ENCODE measurements around the gene WHRN.

The WHRN gene

DNA sequence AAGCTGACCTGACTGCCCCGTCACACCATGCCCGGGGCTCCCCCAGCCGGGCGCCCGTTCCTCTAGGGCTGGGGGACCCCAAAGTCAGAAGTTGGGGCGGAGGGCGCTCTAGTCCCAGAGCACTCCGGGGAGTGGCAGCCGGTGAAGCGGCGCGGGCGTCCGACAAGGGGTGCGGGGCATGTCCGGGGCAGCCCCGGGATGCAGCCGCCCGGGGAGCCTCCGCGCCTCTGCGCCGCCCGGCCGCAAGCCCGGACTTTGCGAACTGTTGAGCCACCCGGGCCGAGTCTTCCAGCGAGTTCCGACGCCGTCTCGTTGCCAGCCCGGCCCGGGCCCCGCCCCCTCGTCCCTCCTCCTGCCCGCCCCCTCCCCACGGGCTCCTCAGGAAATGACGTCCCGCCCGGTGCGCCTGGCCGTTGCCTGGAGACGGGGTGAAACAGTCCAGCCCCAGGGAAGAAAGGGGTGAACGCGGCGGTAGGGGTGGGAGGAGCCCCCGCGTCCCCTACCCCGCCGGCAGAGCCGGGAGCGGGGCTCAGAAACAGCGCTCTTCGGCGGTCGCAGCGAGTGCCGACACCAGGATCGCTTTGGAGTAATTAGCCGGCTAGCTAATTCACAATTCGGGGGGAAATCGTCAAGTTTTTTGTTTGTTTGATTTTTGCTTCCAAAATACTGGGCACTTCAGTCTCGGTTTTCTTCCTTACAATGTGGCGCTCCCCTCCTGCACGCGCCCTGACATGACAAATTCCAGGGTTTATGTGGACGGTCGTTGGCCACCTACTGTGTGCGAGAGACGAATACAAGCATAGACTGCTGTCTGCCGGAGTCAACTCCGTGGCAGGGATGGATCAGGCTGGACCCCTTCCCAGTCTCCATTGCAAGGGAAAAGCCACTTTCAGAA lies at the start of gene WHRN:
TSS of gene WHRN (minus strand) at position 287 of the 895 bp plus-strand sequence. CDS start 672 bp downstream, outside the sequence.
- DNase-seq = peak; percentile 55

DNA sequence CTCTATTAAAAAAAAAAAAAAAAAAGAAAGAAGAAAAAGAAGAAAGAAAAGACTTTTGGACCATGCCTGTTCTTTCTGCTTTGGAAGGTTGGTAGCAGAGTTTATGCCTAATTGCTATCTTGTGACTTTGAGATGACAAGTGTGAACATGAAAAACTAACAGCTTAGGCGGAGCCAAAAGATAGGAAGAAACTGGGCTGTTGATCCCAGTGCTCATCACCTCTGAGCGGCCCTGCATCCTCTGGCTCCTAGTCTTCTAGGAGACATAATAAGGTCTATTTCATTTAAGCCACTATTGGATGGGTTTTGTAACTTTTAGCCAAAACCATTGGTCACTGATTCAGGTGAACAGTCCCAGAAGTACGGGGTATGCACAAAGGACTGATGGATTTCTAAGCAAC lies 47.9 kb upstream of the WHRN start:
- no peak for DNase-seq

DNA sequence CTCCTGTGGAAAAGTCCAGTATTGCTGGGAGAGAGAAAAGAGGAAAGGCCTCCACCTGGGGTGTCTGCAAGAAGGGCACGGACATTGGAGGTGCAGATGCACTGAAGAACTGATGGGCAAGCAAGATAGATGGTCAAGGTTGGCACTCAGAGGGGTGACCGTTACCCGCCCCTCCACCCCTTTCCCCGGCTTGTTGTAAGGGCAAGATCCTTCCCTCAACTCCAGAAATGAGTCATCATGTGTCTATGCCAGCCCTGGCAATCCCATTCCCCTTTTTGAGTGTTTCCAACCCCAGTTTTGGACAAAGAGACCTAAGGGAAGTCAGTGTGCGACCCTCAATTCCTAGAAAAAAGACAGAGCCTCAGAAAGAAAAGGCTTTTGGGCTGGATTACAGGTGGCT lies 47.4 kb upstream of the WHRN start:
- no peak for DNase-seq

DNA sequence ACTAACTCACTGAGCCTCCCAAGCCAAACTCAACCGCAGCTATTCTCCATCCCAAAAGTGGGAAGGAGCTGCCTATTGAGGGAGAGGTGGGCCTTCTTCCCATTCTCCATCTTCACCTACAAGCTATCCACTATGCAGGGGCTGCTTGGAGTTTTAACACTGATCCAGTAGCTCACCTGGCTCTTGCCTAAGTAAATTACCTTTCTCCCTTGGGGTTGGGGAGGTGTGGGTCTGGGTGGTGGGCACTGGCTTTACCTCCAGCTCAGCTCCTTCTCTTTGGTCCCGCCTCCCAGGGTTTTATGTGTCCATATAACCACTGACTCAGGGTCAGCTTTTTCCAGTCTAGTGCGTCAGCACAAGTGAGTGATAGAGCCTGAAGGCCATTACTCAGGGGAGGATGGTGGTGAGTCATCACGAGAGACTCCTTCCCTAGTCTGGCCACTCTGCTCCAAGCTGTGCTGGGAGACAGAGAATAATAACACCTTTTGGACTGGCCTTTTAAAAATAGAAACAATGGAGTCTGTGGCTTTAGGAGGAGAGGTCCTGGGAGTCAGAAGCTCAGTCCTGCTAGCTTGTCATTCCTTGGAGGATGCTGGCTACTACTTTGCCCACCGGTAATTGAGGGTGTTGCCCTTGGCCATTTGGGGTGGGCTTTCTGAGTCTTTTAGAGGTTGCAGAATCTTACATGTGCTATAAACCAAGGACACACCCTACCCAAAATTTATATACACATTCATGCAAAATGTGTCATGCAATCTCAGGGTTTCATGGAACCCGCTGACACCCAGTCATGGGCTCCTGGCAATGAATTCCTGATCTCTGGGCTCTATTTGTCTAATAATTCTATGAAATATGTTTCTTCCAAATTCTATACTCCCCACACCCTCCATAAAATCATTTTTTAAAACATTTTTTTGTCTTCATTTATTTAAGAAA lies 46.7 kb upstream of the WHRN start:
- peak; percentile 63 for DNase-seq

DNA sequence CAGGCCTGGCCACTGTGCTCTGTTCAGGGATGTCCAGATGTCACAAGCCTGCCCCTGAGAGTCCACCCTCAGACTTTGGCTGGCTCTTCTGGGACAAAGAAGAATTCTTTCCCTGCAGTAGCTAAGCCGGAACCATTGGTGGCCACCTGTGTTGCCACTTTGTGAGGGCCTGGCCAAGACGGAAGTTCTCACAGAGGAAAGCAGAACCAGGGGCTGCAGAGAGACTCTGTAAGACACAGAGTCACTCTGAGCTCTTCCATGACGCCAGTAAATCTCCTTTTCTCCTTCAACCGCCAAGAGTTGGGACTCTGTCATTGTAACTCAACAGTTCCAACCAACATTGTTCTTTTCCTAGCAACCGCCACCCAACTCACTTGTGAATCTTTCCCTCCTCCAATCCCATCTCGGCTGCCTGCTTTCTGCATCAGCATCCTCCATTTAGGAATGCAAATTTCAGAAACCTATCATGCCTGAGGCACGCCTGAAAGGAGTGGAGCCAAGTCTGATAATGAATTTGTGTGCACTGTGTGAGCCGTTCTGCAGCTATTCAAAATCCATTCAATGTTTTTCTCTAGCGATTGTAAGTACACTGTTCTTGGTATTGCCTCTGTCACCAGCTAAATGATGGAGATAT lies 44.5 kb upstream of the WHRN start:
- DNase-seq = no peak

DNA sequence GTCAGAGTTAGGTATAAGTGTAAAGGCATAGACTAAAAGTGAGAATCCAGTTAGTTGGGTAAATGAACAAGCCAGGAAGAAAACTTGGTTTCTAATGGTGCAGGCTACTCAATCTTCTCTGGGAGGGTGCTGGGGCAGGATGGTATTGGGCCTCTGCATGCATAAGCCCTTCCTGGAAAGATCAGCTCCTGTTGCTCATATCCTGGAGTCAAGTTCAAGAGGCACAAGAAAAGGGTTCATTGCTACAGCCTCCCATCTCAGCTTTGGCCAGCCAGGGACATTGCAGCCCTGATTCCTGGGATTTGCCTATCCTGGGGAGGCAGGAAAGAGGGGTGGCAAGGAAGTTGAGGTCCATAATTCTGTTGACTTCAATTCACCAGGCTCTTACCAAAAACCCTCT lies 41.6 kb upstream of the WHRN start:
- no peak for DNase-seq

DNA sequence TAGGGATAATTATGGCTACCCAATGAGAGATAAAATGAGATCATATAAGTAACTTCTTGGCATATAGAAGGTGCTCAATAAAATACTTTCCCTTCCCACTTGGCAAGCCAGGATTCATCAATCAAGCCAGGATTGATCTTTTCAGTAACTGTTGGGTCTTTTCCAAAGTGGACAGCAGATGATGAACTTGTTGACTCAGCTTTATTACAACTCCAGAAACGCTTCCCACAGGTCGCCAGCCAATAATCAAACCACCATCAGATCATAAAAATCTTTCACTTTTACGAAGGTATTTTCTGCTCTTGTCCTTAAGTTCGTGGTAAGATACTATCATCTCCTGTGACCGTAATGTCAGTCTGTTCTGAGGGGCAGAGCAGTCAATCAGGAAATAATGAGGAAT lies 39.8 kb upstream of the WHRN start:
- no peak for DNase-seq

DNA sequence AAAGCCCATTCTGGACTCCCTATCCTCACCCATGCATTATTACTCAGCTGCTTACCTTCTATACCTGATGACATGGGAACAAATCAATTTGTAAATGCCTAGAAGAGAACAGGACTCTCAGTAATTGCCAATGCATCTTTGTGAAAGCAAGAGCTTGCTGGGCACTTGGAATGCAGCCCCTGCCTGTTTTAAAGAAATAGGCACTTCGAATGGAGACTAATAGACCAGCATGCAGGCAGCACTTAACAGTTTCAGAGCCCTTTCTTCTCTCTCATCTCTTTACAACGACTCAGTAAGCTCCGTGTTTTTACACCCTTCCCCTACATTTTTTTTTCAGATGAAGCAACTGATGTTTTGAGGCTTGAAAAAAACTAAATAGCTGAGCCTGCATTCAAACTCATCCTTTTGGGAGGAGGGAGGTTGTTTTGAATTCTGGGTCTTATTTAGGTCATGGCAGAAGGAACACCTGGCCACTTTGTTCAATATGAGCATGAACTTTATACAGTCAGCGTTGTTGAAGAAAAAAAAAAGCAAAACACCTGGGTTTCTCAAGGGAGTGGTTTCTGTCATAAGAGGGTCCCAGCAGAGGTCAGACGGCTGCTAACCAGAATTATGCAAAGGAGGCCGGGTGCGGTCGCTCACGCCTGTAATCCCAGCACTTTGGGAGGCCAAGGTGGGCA lies 34.6 kb upstream of the WHRN start:
- no peak for DNase-seq

DNA sequence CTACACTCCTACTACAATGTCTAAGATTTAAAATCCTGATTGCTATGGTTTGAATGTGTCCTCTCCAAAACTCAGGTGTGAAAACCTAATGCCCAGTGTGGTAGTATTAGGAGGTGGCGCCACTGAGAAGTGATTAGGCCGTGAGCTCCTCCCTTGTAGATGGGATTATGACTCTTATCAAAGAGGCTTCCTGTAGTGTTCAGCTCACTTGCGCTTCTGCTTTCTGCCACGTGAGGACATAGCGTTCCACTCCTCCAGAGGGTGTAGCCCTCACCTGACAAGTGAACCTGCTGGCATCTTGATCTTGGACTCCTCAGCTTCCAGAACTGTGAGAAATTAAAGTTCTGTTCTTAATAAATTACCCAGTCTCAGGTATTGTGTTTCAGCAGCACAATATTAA lies 33.0 kb upstream of the WHRN start:
- DNase-seq = peak; percentile 48

DNA sequence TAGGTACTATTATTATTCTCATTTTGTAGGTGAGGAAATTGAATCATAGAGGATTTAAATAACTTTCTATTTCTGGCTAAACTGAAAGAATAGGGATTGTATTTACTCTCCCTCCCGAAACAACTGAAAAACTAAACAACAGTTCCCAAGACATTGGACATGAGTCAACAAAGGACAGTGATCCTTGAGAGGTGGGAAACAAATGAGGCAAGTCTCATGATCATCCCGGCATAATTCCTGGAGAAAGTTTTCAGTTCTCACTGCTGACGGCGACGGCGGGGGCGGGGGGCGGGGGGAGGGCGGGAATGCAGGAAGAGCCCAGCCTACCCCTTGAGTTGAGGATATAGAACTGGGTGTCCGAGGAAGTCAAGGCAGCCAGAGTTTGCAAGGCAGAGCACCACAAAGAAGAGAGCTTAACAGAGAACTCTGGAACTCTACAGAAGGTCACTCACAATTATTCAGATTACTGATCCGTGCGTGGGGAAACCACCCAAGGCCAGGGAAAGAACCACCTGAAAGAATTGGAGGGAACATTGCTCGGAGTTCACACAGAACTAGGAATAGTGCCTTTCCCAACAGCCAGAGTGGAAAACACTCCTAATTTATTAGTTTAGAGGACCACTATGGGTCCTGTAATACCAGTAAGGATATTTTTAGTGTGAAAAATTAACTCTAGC lies 27.4 kb upstream of the WHRN start:
- no peak for DNase-seq

DNA sequence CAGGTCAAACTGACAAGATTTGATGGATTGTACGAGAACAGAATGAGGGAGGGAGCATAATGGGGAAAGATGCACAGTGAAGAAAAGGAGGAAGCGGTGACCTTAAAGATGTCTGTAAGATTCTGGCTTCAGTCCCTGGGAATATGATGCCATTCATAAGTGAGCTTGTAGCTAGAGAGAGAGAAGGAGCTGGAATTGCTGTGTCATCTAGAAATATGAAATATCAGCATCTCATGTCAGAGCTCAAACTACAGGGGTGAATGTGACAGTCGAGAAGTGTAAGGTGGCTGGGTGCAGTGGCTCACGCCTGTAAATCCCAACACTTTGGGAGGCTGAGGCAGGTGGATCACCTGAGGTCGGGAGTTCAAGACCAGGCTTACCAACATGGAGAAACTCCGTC lies 24.0 kb upstream of the WHRN start:
- DNase-seq = no peak

DNA sequence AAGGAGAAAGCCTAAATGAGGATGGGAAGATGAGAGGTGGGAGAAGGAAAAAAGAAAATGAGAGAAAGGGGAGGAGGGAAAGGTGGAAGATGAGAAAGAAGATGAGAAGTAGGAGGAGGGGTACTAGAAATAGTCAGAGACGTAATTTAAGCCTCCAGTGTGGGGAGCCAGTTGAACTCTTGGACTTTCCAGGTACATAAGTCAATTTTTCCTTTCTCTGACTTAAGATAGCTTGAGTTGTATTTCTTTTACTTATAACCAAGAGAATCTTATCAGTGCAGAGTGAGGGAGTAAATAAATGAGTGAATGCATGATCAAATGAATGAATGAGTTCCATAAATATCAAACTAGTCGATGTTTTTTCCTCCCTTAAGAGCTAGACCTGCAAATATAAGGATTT lies 21.5 kb upstream of the WHRN start:
- DNase-seq = no peak

DNA sequence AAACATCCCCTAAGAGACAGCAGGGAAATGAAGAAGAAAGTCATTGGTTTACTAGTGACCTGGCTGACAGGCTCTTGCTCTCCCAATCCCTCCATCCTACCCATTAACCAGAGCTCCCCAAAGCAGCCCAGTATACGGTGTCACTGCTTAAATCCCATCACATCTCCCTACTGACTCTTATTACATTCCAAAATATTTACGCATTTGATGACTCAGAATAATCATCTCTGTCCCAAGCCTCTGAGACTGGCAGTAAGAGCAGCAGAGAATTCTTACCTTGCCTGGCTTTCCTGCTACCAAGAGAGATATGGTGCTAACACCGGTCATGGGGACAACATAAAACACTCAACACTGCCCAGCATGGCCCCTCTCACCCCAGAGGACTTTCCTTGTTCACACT lies 20.2 kb upstream of the WHRN start:
- DNase-seq = no peak

DNA sequence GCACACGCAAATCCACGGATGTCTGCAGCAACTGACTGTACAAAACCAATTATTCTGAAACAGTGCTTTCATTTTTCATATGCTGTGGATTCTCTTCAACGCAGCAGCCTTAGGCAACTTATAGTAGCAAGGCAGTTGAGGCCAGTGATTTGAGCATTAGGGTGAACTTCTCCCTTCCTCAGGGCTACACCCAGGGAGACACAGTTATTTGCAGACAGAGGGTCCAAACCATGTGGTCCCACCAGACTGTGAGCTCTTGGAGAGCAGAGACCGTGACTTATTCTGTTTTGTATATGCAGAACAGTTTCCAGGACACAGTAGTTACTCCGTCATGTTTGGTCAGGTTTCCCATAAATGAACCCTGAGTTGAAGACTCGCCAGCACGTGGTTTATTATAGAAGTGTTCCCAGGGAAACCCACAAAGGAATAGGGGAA lies 19.0 kb upstream of the WHRN start:
- DNase-seq = no peak

DNA sequence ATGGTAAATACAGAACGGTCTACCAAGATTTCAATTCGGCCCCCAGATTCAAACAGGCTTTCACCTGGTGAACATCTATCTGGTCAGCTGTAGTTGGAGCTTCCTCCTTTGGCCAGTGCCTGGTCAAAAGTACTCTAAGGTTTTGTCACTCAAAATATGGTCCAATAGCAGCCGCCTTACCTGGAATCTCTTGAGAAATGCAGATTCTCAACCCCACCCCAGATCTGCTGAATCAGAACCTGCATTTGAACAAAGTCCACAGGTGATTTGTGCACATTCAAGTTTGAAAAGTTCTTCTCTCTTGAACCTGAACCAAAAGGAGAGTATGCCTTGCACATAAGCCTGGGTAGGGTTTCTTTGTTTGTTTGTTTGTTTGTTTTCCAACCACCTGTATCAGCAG lies 17.6 kb upstream of the WHRN start:
- no peak for DNase-seq

DNA sequence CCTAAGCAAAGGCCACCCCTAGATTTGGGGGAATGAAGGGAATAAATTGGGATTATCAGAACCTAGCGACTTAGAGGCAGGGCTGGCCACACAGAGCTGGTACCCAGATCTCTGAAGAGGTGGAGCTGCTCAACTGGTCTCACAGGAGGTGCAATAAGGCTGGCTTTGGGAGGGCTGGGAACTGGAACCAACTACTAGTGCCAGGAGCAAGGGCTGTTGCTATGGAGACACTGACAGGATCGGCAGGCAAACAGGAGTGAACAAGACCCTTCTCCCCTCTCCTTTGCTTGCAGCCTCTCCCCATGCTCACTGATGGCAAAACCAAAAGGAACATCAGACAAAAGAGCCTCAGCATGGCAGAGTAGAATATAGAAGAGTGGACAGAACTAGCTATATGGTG lies 17.0 kb upstream of the WHRN start:
- DNase-seq = no peak

DNA sequence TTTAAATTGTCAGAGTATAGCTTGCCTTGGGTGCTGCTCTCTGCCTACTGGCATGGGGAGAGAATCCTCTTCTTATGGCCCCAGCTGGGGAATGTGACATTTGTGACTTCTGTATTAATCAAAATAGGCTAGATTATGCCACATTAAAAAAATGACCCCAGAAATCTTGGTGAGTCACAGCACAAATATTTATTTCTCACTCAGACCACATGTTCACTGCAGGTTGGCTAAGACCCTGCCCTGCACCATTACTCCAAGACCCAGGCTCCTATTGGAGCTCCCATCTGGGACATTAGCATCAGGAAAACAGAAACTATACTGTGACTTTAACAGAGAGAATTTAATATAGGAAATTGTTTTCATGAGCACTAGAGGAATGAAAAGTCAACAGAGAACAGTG lies 16.6 kb upstream of the WHRN start:
- no peak for DNase-seq

DNA sequence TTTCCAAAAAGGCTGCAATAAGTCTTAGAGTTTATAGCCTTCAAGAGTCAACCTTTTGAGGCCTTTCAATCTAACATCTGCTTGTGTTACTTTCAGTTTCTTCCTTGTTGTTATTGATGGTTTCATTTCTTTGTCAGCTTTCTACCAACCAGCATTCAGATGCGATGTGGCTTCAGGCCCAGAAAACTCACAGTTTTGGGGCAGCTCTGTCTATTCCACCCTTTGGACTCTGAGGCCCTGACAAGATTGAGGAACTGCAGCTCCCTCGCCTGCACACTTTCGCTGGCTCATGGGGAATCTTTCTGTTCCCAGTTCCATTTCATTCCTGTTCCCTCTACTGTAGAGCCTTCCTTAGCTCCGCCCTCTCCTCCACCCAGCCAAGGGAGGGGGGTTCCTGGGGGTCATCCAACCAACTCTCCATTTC lies 13.3 kb upstream of the WHRN start:
- no peak for DNase-seq

DNA sequence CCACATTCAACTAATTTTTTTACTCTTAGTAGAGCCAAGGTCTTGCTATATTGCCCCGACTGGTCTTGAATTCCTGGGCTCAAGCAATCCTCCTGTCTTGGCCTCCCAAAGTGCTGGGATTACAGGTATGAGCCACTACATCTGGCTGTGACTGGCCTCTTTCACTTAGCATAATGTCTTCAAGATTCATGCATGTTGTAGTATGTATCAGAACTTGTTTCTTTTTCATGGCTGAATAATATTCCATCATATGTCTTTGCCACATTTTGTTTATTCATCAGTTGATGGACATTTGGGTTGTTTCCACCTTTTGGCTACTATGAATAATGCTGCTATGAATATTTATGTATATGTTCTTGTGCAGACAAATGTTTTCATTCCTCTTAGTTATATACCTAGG lies 12.8 kb upstream of the WHRN start:
- DNase-seq = no peak

DNA sequence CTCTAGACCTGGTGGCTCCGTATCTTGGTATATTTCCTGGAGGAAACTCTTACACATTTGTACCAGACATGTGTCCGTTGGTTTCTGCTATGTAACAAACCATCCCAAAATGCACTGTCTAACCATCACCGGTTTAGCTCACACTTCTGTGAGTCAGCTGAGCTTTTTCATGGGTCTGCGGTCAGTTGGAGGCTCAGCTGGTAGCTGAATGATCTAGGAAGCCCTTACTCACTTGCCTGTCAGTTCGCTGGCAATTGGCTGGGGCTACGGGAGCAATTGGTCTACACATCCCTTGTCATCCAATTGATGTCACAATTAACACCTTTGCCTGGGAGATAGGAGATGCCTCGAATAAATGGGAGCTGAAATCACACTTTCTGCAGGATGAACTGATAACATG lies 11.6 kb upstream of the WHRN start:
- DNase-seq = no peak

DNA sequence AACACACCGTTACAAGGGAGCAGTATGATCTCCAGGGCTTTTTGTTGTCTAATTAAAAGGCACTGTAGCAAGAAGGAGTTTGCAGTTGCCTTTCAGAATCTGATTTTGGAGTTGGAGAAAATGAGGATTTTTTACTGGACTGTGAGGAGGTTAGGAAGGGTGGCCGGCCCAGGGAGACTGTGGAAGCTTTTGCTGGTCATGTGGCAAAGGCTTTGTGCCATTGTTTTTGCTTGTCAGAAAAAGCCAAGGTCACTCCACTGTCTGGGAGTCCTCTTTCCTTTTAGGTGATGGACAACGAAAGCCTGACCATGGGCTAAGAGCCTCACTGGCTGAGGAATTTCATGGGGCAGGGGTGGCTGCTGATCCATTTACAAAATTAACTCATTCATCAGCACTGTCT lies 10.3 kb upstream of the WHRN start:
- DNase-seq = no peak

DNA sequence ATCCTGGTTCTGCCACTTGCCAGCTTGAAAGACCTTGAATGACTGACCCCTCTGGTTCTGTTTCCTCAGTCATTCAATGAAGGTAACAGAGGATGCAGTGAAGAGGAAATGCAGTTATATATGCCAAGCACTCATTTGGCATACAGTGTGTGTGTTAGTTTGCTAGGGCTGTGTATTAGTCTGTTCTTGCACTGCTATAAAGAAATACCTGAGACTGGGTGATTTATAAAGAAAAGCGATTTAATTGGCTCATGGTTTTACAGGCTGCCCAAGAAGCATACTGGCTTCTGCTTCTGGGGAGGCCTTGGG lies 8.6 kb upstream of the WHRN start:
- no peak for DNase-seq

Measured in OCI-M1 (cell line).